Endothelial cell of umbilical vein (primary cell): Measurements from ENCODE around the gene ADARB2.

Experiments used
- CTCF ChIP-seq, 2 donors: IDR thresholded peaks; 1 replicate in 1 of 2; 2 replicates in 1 of 2; pipeline ENCODE4 v1.5.1; 2011; ENCODE audit warnings: low read length in 2 of 2, mild to moderate bottlenecking in 2 of 2, moderate library complexity in 2 of 2, control low read depth in 1 of 2, inconsistent platforms in 1 of 2, low read depth in 1 of 2; ENCODE audit not compliant: insufficient read depth in 1 of 2; ENCODE audit errors: extremely low read depth in 1 of 2
- EZH2 ChIP-seq: IDR thresholded peaks from 2 replicates; pipeline ENCODE4 v1.6.1; 2012; ENCODE audit warnings: borderline replicate concordance, low read depth, mild to moderate bottlenecking, moderate library complexity, low read length, inconsistent platforms; ENCODE audit not compliant: severe bottlenecking
- POLR2A ChIP-seq: IDR thresholded peaks from 2 replicates; pipeline ENCODE4 v1.6.1; 2012; ENCODE audit warnings: low read depth, mild to moderate bottlenecking, control low read depth, low read length

GRCh38 chr10:1776127-1776662, 38.9 kb upstream of the ADARB2 start:
- TF ChIP-seq POLR2A (no peak), EZH2 (no peak), CTCF (IDR thresholded peaks at IDR 0.05; ENCODE audit: extremely low read depth in 1 of 2, insufficient read depth in 1 of 2, low read depth in 1 of 2, low read length in 2 of 2) (no peak)
